HEK293 (cell line): Measurements from ENCODE around the gene LAMP5.
A peak's percentile ranks its signal among the peaks of the same experiment; 100 is the strongest.

Experiments
- CTCF ChIA-PET: fragments of 350-600 bp; formaldehyde crosslinking; extraction: SDS; loops from one replicate; lab custom pipeline; 2021; ENCODE audit warnings: antibody characterized with exemption; lab: Yijun Ruan, JAX
- POLR2A ChIA-PET: fragments of 300-600 bp; formaldehyde crosslinking; extraction: SDS; loops from one replicate; lab custom pipeline; 2020; ENCODE audit warnings: antibody characterized with exemption, inconsistent platforms; lab: Yijun Ruan, JAX
- H3K27ac ChIP-seq: fragments of 200-500 bp; sonication (Bioruptor generic); 2 replicates; pipeline ENCODE4 v1.5.1; 2014; ENCODE audit warnings: low read depth, low read length, control low read depth, inconsistent platforms; ENCODE audit errors: extremely low read depth
- H3K36me3 ChIP-seq, 2 experiments: fragments of 200-500 bp in 1 of 2; sonication (Bioruptor generic) in 1 of 2; 1 replicate in 1 of 2; 2 replicates in 1 of 2; pipeline ENCODE4 v1.5.1; 2014 to 2017; ENCODE audit warnings: inconsistent platforms in 2 of 2, low read length in 2 of 2; ENCODE audit not compliant: control insufficient read depth in 2 of 2, insufficient read depth in 1 of 2
- H3K4me1 ChIP-seq: fragments of 200-500 bp; sonication (Bioruptor generic); 2 replicates; pipeline ENCODE4 v1.5.1; 2014; ENCODE audit warnings: mild to moderate bottlenecking, low read length, inconsistent platforms; ENCODE audit not compliant: control insufficient read depth, insufficient read depth
- H3K4me3 ChIP-seq: 2 replicates; pipeline ENCODE4 v1.5.1; 2011; ENCODE audit warnings: low read depth, mild to moderate bottlenecking, control low read depth, low read length, moderate library complexity
- H3K9me3 ChIP-seq: fragments of 200-500 bp; sonication (Bioruptor generic); 2 replicates; pipeline ENCODE4 v1.5.1; 2014; ENCODE audit warnings: low read depth, low read length, inconsistent platforms; ENCODE audit not compliant: control insufficient read depth, insufficient read depth
- BCL11B ChIP-seq: fragments of 450-650 bp; formaldehyde crosslinking; IDR thresholded peaks from 2 replicates; pipeline ENCODE4 v1.5.1; 2016; ENCODE audit warnings: low read depth, missing biosample characterization, missing genetic modification characterization
- BCL6B ChIP-seq: fragments of 450-650 bp; formaldehyde crosslinking; IDR thresholded peaks from 2 replicates; pipeline ENCODE4 v1.5.1; 2017; ENCODE audit warnings: missing biosample characterization, missing genetic modification characterization
- HIC1 ChIP-seq: fragments of 450-650 bp; formaldehyde crosslinking; IDR thresholded peaks from 2 replicates; pipeline ENCODE4 v1.5.1; 2016; ENCODE audit warnings: missing biosample characterization, missing genetic modification characterization
- HOXC10 ChIP-seq: sonication (generic); formaldehyde crosslinking; IDR thresholded peaks from 2 replicates; pipeline ENCODE4 v1.8.1; 2023; ENCODE audit warnings: mild to moderate bottlenecking, missing genetic modification reagents
- PRDM6 ChIP-seq: fragments of 450-650 bp; formaldehyde crosslinking; IDR thresholded peaks from 2 replicates; pipeline ENCODE4 v1.5.1; 2017; ENCODE audit warnings: missing biosample characterization, missing genetic modification characterization
- ZBTB48 ChIP-seq: fragments of 450-650 bp; formaldehyde crosslinking; IDR thresholded peaks from 2 replicates; pipeline ENCODE4 v1.5.1; 2016; ENCODE audit warnings: missing biosample characterization, missing genetic modification characterization
- ZFHX2 ChIP-seq: fragments of 450-650 bp; formaldehyde crosslinking; conservative IDR thresholded peaks from 2 replicates; pipeline ENCODE4 v1.5.1; 2016; ENCODE audit warnings: missing biosample characterization, missing genetic modification characterization
- ZNF175 ChIP-seq: fragments of 450-650 bp; formaldehyde crosslinking; IDR thresholded peaks from 2 replicates; pipeline ENCODE4 v1.5.1; 2016; ENCODE audit warnings: missing biosample characterization, missing genetic modification characterization
- ZNF223 ChIP-seq: fragments of 450-650 bp; formaldehyde crosslinking; IDR thresholded peaks from 2 replicates; pipeline ENCODE4 v1.5.1; 2016; ENCODE audit warnings: missing biosample characterization, missing genetic modification characterization
- ZNF350 ChIP-seq: fragments of 450-650 bp; formaldehyde crosslinking; IDR thresholded peaks from 2 replicates; pipeline ENCODE4 v1.5.0; 2017; ENCODE audit warnings: missing biosample characterization, mild to moderate bottlenecking, missing genetic modification characterization
- ZNF449 ChIP-seq: fragments of 450-650 bp; formaldehyde crosslinking; IDR thresholded peaks from 2 replicates; pipeline ENCODE4 v1.5.1; 2017; ENCODE audit warnings: missing biosample characterization, mild to moderate bottlenecking, missing genetic modification characterization, moderate library complexity
- ZNF544 ChIP-seq: fragments of 450-650 bp; formaldehyde crosslinking; IDR thresholded peaks from 2 replicates; pipeline ENCODE4 v1.5.0; 2017; ENCODE audit warnings: missing biosample characterization, missing genetic modification characterization
- ZNF549 ChIP-seq: fragments of 450-650 bp; IDR thresholded peaks from 2 replicates; pipeline ENCODE4 v1.5.1; 2018; ENCODE audit warnings: missing biosample characterization, missing genetic modification characterization, mild to moderate bottlenecking, inconsistent platforms, moderate library complexity
- ZNF580 ChIP-seq: fragments of 450-650 bp; formaldehyde crosslinking; IDR thresholded peaks from 2 replicates; pipeline ENCODE4 v1.5.1; 2016; ENCODE audit warnings: missing biosample characterization, missing genetic modification characterization
- ZNF701 ChIP-seq: fragments of 450-650 bp; formaldehyde crosslinking; IDR thresholded peaks from 2 replicates; pipeline ENCODE4 v1.5.1; 2016; ENCODE audit warnings: missing biosample characterization, missing genetic modification characterization
- ZNF747 ChIP-seq: fragments of 450-650 bp; formaldehyde crosslinking; IDR thresholded peaks from 2 replicates; pipeline ENCODE4 v1.5.1; 2016; ENCODE audit warnings: missing biosample characterization, missing genetic modification characterization
- ZNF768 ChIP-seq: fragments of 450-650 bp; formaldehyde crosslinking; IDR thresholded peaks from 2 replicates; pipeline ENCODE4 v1.5.1; 2018; ENCODE audit warnings: missing biosample characterization, mild to moderate bottlenecking, missing genetic modification characterization
- ZNF776 ChIP-seq: fragments of 450-650 bp; formaldehyde crosslinking; IDR thresholded peaks from 2 replicates; pipeline ENCODE4 v1.5.0; 2017; ENCODE audit warnings: missing biosample characterization, missing genetic modification characterization, borderline replicate concordance

The LAMP5 gene

GRCh38 chr20:9510911-9511310 lies 3.5 kb upstream of the LAMP5 start (continued):
- TF ChIP-seq BCL11B (tag by site-specific recombination), result no peak

- Histone ChIP-seq H3K36me3 (no peaks in the 10 kb centered on the region), H3K4me1 (no peaks in the 10 kb centered on the region; the same call in 1 of the 2 replicates), H3K27ac (no peak overlapping the region), H3K4me3 (no peak overlapping the region), H3K9me3 (no peaks in the 10 kb centered on the region)
- TF ChIP-seq ZNF223 (tag by site-specific recombination) (no peak), ZBTB48 (tag by site-specific recombination) (peak; percentile 92)
- ChIA-PET POLR2A (no interaction called here), CTCF (interaction anchor here (1.4 kb wide), 1 partner anchor 8 kb away, joined by 5 read pairs; no protein-coding TSS in a partner anchor)
Measured at GRCh38 chr20:9514072-9514460, 324 bp upstream of the LAMP5 start.

- Histone ChIP-seq H3K4me3 (no peak overlapping the region), H3K9me3 (no peaks in the 10 kb centered on the region), H3K4me1 (no peaks in the 10 kb centered on the region; the same call in 1 of the 2 replicates), H3K27ac (no peak overlapping the region), H3K36me3 (no peaks in the 10 kb centered on the region)
- ChIA-PET POLR2A (no interaction called here), CTCF (no interaction called here)
- TF ChIP-seq ZNF747 (tag by site-specific recombination) (no peak), PRDM6 (tag by site-specific recombination) (no peak), HIC1 (tag by site-specific recombination) (no peak), ZNF544 (tag by site-specific recombination) (no peak), ZNF175 (tag by site-specific recombination) (no peak), BCL6B (tag by site-specific recombination) (no peak), ZNF768 (tag by site-specific recombination) (no peak), ZNF350 (tag by site-specific recombination) (no peak), ZBTB48 (tag by site-specific recombination) (no peak), ZFHX2 (tag by site-specific recombination) (no peak), ZNF549 (tag by site-specific recombination) (no peak), ZNF776 (no peak), HOXC10 (no peak), ZNF580 (tag by site-specific recombination) (no peak), ZNF449 (tag by site-specific recombination) (no peak), ZNF701 (tag by site-specific recombination) (no peak)
Measured at GRCh38 chr20:9515214-9515585, 810 bp downstream of the LAMP5 start.
